Mesothelial cell of epicardium (in vitro differentiated cells): ENCODE data around the gene CECR2. TPM values are rescaled to one million over a fixed set of nuclear protein-coding genes. Genes with fewer than 3 reads are reported as not detected.

Experiments
- DNase-seq, 2 experiments: peaks; one replicate each; pipeline ENCODE4 v3.0.0; 2021; ENCODE audit warnings: low spot score in 2 of 2; ENCODE audit not compliant: unreplicated experiment in 2 of 2
- H3K27ac Mint-ChIP-seq: 2 replicates; pipeline ENCODE4 v1.8.0; 2021; ENCODE audit warnings: mixed read lengths
- H3K27me3 Mint-ChIP-seq: 2 replicates; pipeline ENCODE4 v1.8.0; 2021; ENCODE audit warnings: low read depth, mixed read lengths
- H3K36me3 Mint-ChIP-seq: 2 replicates; pipeline ENCODE4 v1.8.0; 2021; ENCODE audit warnings: mixed read lengths
- H3K4me1 Mint-ChIP-seq: 2 replicates; pipeline ENCODE4 v1.8.0; 2021; ENCODE audit warnings: mixed read lengths
- H3K4me3 Mint-ChIP-seq: 2 replicates; pipeline ENCODE4 v1.8.0; 2021; ENCODE audit warnings: mild to moderate bottlenecking, moderate library complexity, mixed read lengths
- H3K9me3 Mint-ChIP-seq: 2 replicates; pipeline ENCODE4 v1.8.0; 2021; ENCODE audit warnings: mixed read lengths
- CTCF ChIP-seq: fragments of 200-600 bp; sonication (generic); IDR thresholded peaks from one replicate; pipeline ENCODE4 v1.5.0; 2021; ENCODE audit warnings: antibody characterized with exemption; ENCODE audit not compliant: unreplicated experiment
- total RNA-seq: library from RNA; stranded (reverse); gene quantifications from 3 replicates; pipeline ENCODE4 v1.2.1, GENCODE V29; 2021

Gene CECR2
- total RNA-seq, 1 donor from 2014 or later, result 15.0 TPM

- Mint-ChIP-seq H3K36me3 (no peaks in the 10 kb centered on the region), H3K27ac (no peak overlapping the region)
Measured at GRCh38 chr22:17350292-17350691, 19.0 kb upstream of the CECR2 start.

GRCh38 chr22:17352798-17353197, 16.5 kb upstream of the CECR2 start:
- Mint-ChIP-seq H3K9me3 (no peaks in the 10 kb centered on the region), H3K27me3 (no peaks in the 10 kb centered on the region), H3K36me3 (no peaks in the 10 kb centered on the region), H3K27ac (no peak overlapping the region), H3K4me1 (no peaks in the 10 kb centered on the region), H3K4me3 (no peak overlapping the region)
- TF ChIP-seq CTCF, result no peak
- no peak for DNase-seq

More at GRCh38 chr22:17350292-17350691, 19.0 kb upstream of the CECR2 start:
- Mint-ChIP-seq H3K9me3 (no peaks in the 10 kb centered on the region), H3K27me3 (no peaks in the 10 kb centered on the region), H3K4me3 (no peak overlapping the region), H3K4me1 (no peaks in the 10 kb centered on the region)
- DNase-seq, result no peak
- TF ChIP-seq CTCF, result no peak

DNA sequence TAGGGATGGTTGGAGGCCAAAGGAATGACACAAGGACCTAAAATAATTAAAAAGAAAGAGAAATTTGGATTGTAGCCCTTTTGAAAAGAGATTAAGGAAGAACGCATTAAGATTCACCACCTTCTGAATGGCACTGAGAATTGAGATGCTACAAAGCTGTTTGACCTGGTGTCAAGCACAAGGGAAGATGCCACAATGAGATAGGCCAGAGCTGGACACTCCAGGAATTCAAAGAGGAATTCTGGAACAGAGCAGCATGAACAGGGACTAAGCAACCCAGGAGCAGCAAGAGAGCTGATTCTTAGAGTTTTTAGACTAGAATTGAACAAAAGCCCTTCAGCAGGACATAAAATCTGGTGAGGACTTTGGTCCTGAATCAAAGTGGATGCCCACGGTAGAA, 11.6 kb upstream of the CECR2 start:
- Mint-ChIP-seq H3K27ac (no peak overlapping the region), H3K9me3 (no peaks in the 10 kb centered on the region), H3K4me3 (no peak overlapping the region), H3K36me3 (no peaks in the 10 kb centered on the region), H3K4me1 (no peaks in the 10 kb centered on the region), H3K27me3 (no peaks in the 10 kb centered on the region)
- no peak for TF ChIP-seq CTCF
- DNase-seq, result no peak

DNA sequence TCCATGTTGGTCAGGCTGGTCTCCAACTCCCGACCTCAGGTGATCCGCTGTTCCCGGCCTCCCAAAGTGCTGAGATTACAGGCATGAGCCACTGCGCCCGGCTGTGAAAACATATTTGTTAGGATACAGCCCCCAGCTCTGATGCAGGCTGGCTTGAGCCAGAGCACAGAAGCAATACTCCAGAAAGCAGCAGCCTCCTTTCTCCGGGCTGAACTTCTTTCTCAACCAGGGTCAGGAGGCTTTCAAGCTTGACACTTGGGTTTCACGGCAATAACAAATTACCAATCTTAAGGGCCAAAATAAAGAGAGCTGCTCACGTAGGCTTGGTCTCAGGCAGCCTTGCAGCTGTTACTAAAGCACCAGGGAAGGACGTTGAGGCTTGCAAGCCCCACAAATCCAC, 10.8 kb upstream of the CECR2 start:
- no peaks in the 10 kb centered on the region for H3K27me3 Mint-ChIP-seq
- no peak overlapping the region for H3K27ac Mint-ChIP-seq
- H3K4me3 Mint-ChIP-seq, result no peak overlapping the region
- no peak for DNase-seq
- no peaks in the 10 kb centered on the region for H3K4me1 Mint-ChIP-seq
- TF ChIP-seq CTCF, result no peak
- H3K9me3 Mint-ChIP-seq, result no peaks in the 10 kb centered on the region
- no peaks in the 10 kb centered on the region for H3K36me3 Mint-ChIP-seq

GRCh38 chr22:17359501-17359900, 9.8 kb upstream of the CECR2 start:
- Mint-ChIP-seq H3K27ac (no peak overlapping the region), H3K36me3 (no peaks in the 10 kb centered on the region), H3K27me3 (no peaks in the 10 kb centered on the region), H3K4me1 (no peaks in the 10 kb centered on the region), H3K9me3 (no peaks in the 10 kb centered on the region), H3K4me3 (no peak overlapping the region)
- no peak for DNase-seq
- TF ChIP-seq CTCF, result no peak

GRCh38 chr22:17366329-17366728, 2.9 kb upstream of the CECR2 start:
- Mint-ChIP-seq H3K9me3 (no peaks in the 10 kb centered on the region), H3K36me3 (no peaks in the 10 kb centered on the region), H3K4me3 (peak overlapping the region; percentile 13), H3K27me3 (peaks cover 2% of the 10 kb centered on the region), H3K27ac (no peak overlapping the region), H3K4me1 (peaks cover 28% of the 10 kb centered on the region)
- no peak for TF ChIP-seq CTCF
- no peak for DNase-seq
